ENCODE measurements around the gene COX11.

- TF ChIP-seq CTCF (IDR thresholded peaks at IDR 0.05; ENCODE audit: low read length) = no peak
- TF ChIP-seq EZH2phosphoT487 (IDR thresholded peaks at IDR 0.05; ENCODE audit: low read length) = no peak
- no peak for TF ChIP-seq EZH2 (optimal IDR thresholded peaks at IDR 0.05; ENCODE audit: low read depth, low read length)
Observed at GRCh38 chr17:54935471-54935870, 33.0 kb downstream of the COX11 start.

Data from MM.1S (cell line).